Measurements from ENCODE around the gene CEACAM21.

DNA sequence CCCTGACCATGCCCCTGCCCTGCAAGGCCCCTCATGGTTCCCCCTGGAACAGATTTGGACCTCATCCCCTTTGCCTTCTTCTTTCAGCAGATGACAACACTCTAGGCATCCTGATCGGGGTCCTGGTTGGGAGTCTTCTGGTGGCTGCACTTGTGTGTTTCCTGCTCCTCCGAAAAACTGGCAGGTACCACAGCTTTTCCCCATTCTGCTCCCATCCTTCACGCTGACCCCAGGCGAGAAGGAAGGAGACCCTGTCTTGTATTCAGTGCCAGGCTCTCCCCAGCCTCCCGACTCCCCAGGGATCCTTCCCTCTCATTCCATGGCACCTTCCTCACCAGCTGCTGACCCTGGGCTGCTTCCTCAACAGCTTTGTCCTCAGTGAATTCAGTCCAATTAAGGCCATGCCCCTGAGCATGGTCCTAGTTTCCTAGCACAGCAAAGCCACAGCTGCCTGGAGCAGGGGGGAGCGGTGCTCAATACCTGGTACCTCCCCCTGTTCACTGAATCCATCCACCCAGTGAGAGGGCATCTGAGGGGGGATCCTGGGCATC lies 8.4 kb downstream of the CEACAM21 start:
- TF ChIP-seq CTCF (IDR thresholded peaks at IDR 0.05) (no peak), POLR2A (IDR thresholded peaks at IDR 0.05; ENCODE audit: low read length) (no peak), NFE2L2 (conservative IDR thresholded peaks at IDR 0.05; ENCODE audit: low read length) (no peak), CEBPB (IDR thresholded peaks at IDR 0.05) (no peak), BHLHE40 (IDR thresholded peaks at IDR 0.05; ENCODE audit: low read depth, low read length) (no peak), USF2 (IDR thresholded peaks at IDR 0.05) (no peak), E2F6 (IDR thresholded peaks at IDR 0.05; ENCODE audit: borderline replicate concordance, low read depth) (no peak), MAFK (IDR thresholded peaks at IDR 0.05; ENCODE audit: partially characterized antibody) (no peak), PBX3 (IDR thresholded peaks at IDR 0.05) (no peak), EP300 (IDR thresholded peaks at IDR 0.05) (no peak), JUNB (IDR thresholded peaks at IDR 0.05) (no peak)
- TF ChIP-seq, protein P1, sequence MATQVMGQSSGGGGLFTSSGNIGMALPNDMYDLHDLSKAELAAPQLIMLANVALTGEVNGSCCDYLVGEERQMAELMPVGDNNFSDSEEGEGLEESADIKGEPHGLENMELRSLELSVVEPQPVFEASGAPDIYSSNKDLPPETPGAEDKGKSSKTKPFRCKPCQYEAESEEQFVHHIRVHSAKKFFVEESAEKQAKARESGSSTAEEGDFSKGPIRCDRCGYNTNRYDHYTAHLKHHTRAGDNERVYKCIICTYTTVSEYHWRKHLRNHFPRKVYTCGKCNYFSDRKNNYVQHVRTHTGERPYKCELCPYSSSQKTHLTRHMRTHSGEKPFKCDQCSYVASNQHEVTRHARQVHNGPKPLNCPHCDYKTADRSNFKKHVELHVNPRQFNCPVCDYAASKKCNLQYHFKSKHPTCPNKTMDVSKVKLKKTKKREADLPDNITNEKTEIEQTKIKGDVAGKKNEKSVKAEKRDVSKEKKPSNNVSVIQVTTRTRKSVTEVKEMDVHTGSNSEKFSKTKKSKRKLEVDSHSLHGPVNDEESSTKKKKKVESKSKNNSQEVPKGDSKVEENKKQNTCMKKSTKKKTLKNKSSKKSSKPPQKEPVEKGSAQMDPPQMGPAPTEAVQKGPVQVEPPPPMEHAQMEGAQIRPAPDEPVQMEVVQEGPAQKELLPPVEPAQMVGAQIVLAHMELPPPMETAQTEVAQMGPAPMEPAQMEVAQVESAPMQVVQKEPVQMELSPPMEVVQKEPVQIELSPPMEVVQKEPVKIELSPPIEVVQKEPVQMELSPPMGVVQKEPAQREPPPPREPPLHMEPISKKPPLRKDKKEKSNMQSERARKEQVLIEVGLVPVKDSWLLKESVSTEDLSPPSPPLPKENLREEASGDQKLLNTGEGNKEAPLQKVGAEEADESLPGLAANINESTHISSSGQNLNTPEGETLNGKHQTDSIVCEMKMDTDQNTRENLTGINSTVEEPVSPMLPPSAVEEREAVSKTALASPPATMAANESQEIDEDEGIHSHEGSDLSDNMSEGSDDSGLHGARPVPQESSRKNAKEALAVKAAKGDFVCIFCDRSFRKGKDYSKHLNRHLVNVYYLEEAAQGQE (IDR thresholded peaks at IDR 0.05): no peak
- TF ChIP-seq, protein P2, sequence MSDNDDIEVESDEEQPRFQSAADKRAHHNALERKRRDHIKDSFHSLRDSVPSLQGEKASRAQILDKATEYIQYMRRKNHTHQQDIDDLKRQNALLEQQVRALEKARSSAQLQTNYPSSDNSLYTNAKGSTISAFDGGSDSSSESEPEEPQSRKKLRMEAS (IDR thresholded peaks at IDR 0.05): no peak

Measured in A549 (cell line).